Large intestine (tissue), 12 donors: Measurements from ENCODE around the gene MGP. TPM values are rescaled to one million over a fixed set of nuclear protein-coding genes. Genes with fewer than 3 reads are reported as not detected.

Experiments used
- DNase-seq, 2 donors: peaks; one replicate each; pipeline versions ENCODE4 v3.0.0 to v3.0.0-alpha.2; 2013
- H3K27ac ChIP-seq: one replicate; pipeline ENCODE4 v1.5.1; 2013; ENCODE audit warnings: low read length
- H3K27me3 ChIP-seq: 2 replicates; pipeline ENCODE4 v1.6.1; 2013; ENCODE audit warnings: low read length; ENCODE audit not compliant: control insufficient read depth, insufficient read depth
- H3K36me3 ChIP-seq: 2 replicates; pipeline ENCODE4 v1.6.1; 2013; ENCODE audit warnings: low read length; ENCODE audit not compliant: control insufficient read depth, insufficient read depth
- H3K4me1 ChIP-seq: one replicate; pipeline ENCODE4 v1.6.1; 2013; ENCODE audit warnings: low read length; ENCODE audit not compliant: control insufficient read depth, insufficient read depth
- H3K4me3 ChIP-seq: one replicate; pipeline ENCODE4 v1.5.1; 2013; ENCODE audit warnings: low read length
- H3K9me3 ChIP-seq: one replicate; pipeline ENCODE4 v1.6.1; 2013; ENCODE audit warnings: mild to moderate bottlenecking, low read depth, low read length, moderate library complexity; ENCODE audit not compliant: control insufficient read depth
- WGBS: methylation state at CpG from one replicate; pipeline ENCODE4 v1.1.5; 2013; ENCODE audit warnings: low lambda C conversion rate; ENCODE audit not compliant: insufficient coverage; 5-methylcytosine and 5-hydroxymethylcytosine counted together
- long read RNA-seq, 11 donors: transcript quantifications; one replicate each; lab custom pipeline, GENCODE V29; 2026
- polyA plus RNA-seq: library from polyadenylated mRNA; unstranded; fragments of 120-200 nt; gene quantifications from one replicate; pipeline ENCODE4 v1.2.1, GENCODE V29; 2013

The MGP gene
- 152 TPM for polyA plus RNA-seq
- long read RNA-seq, donor 1, transcript MGP-203 (4 exons, 1,405 nt): major isoform, 37 of 37 reads
- long read RNA-seq, donor 1, partial matches to known transcripts: 0 of 37 reads
- long read RNA-seq, donor 1, other reads (novel, unspliced or antisense): 0 of 37 reads
- long read RNA-seq, donor 2, transcript MGP-203 (4 exons, 1,405 nt): major isoform, 46 of 46 reads
- long read RNA-seq, donor 2, partial matches to known transcripts: 0 of 46 reads
- long read RNA-seq, donor 2, other reads (novel, unspliced or antisense): 0 of 46 reads
- long read RNA-seq, donor 3: 0 reads
- long read RNA-seq, donor 4: 0 reads
- long read RNA-seq, donor 5, transcript MGP-203 (4 exons, 1,405 nt): major isoform, 41 of 47 reads
- long read RNA-seq, donor 5, partial matches to known transcripts: 6 of 47 reads
- long read RNA-seq, donor 5, other reads (novel, unspliced or antisense): 0 of 47 reads
- long read RNA-seq, donor 6, transcript MGP-203 (4 exons, 1,405 nt): major isoform, 43 of 56 reads
- long read RNA-seq, donor 6, partial matches to known transcripts: 13 of 56 reads
- long read RNA-seq, donor 6, other reads (novel, unspliced or antisense): 0 of 56 reads
- long read RNA-seq, donor 7, transcript MGP-203 (4 exons, 1,405 nt): major isoform, 75 of 83 reads
- long read RNA-seq, donor 7, partial matches to known transcripts: 0 of 83 reads
- long read RNA-seq, donor 7, other reads (novel, unspliced or antisense): 8 of 83 reads
- long read RNA-seq, donor 8, transcript MGP-203 (4 exons, 1,405 nt): major isoform, 75 of 88 reads
- long read RNA-seq, donor 8, partial matches to known transcripts: 8 of 88 reads
- long read RNA-seq, donor 8, other reads (novel, unspliced or antisense): 5 of 88 reads
- long read RNA-seq, donor 9, transcript MGP-203 (4 exons, 1,405 nt): major isoform, 45 of 46 reads
- long read RNA-seq, donor 9, partial matches to known transcripts: 0 of 46 reads
- long read RNA-seq, donor 9, other reads (novel, unspliced or antisense): 0 of 46 reads
- long read RNA-seq, donor 10, transcript MGP-203 (4 exons, 1,405 nt): major isoform, 11 of 11 reads
- long read RNA-seq, donor 10, partial matches to known transcripts: 0 of 11 reads
- long read RNA-seq, donor 10, other reads (novel, unspliced or antisense): 0 of 11 reads
- long read RNA-seq, donor 11, transcript MGP-203 (4 exons, 1,405 nt): major isoform, 57 of 57 reads
- long read RNA-seq, donor 11, partial matches to known transcripts: 0 of 57 reads
- long read RNA-seq, donor 11, other reads (novel, unspliced or antisense): 0 of 57 reads

- peak within 1 kb of the TSS; percentile 27 for H3K4me3 ChIP-seq
- peak within 1 kb of the TSS; percentile 28 for H3K27ac ChIP-seq
- H3K4me1 ChIP-seq: no peaks in the 10 kb centered on the region
- no peaks in the 10 kb centered on the region for H3K36me3 ChIP-seq
- DNase-seq: no peak
- peaks cover 6% of the 10 kb centered on the region for H3K27me3 ChIP-seq
- WGBS: 78% methylated on average over 4 of the region's 6 CpGs
- no peaks in the 10 kb centered on the region for H3K9me3 ChIP-seq
Observed at GRCh38 chr12:14885718-14886221, at the start of gene MGP. MGP (minus strand) TSS chr12:14885854; CDS start chr12:14885791, 63 bp downstream.

GRCh38 chr12:14935031-14935430 is 49.4 kb upstream of the MGP start:
- peak; percentile 52 to 81 for DNase-seq
- H3K4me1 ChIP-seq: peaks cover 19% of the 10 kb centered on the region
- no peaks in the 10 kb centered on the region for H3K27me3 ChIP-seq
- WGBS: 18% methylated on average over 3 of the region's 4 CpGs
- peak overlapping the region; percentile 74 for H3K27ac ChIP-seq
- no peaks in the 10 kb centered on the region for H3K9me3 ChIP-seq
- H3K36me3 ChIP-seq: no peaks in the 10 kb centered on the region
- H3K4me3 ChIP-seq: no peak overlapping the region

DNA sequence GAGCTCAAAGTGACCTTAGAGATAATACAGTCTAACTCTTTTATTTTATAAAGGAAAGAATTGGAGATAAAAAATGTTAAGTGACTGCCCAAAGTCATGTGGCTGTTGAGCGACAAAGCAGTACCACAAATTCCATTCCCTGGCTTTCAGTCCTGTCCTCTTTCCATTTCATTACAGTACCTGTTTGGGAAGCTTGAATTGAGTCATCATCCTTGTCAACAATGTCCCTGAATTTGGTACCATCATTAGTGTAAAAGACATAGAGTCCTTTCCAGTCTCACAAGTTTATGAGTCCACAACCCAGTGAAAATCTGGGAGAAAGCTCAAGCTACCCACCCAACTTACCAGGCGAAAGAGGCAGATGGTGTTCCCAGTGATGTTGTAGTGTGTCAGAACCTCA is 48.9 kb upstream of the MGP start:
- DNase-seq: no peak
- Histone ChIP-seq H3K9me3 (no peaks in the 10 kb centered on the region), H3K36me3 (no peaks in the 10 kb centered on the region), H3K27me3 (no peaks in the 10 kb centered on the region), H3K4me1 (peaks cover 19% of the 10 kb centered on the region), H3K27ac (peak overlapping the region; percentile 74), H3K4me3 (no peak overlapping the region)
- WGBS: 100% methylated on average over 1 of the region's 2 CpGs

DNA sequence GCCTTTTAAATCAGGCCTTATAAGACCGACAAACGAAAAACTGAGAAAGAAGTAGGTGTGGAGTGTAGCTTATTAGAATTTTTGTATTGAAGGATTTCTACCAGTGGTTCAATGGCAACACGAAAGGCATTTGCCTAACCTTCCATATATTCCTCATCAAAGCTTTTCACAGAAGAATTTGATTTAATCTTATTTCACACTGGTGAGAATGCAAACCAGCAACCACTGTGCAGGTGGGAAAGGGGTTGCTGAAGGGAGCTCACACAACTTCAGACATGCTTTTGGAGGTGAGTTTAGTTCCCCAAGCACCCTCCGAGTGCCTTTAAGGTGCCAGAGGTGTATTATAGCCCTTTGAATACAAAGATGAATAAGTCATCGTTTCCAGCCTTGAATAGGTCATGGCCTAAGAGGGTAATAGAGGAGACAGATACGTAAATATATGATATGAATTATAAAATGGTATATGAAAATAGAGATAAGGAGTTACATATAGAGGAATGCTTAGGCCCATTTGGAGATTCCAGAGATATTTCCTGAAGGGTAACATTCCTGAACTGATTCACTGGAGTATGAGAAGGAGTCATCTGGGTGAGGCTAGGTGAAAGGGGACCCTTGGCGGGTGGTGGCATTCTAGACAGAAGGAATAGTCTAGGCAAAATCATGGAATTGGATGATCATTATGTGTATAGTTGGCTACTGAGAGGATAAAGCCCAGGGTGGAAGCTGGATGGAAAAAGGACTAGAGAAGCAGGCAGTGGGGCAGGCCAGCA is 46.3 kb upstream of the MGP start:
- 90% methylated on average over 4 of the region's 7 CpGs for WGBS
- no peak for DNase-seq
- H3K4me1 ChIP-seq: peaks cover 17% of the 10 kb centered on the region
- H3K27me3 ChIP-seq: no peaks in the 10 kb centered on the region
- H3K4me3 ChIP-seq: no peak overlapping the region
- no peaks in the 10 kb centered on the region for H3K9me3 ChIP-seq
- H3K36me3 ChIP-seq: no peaks in the 10 kb centered on the region
- no peak overlapping the region for H3K27ac ChIP-seq

- Histone ChIP-seq H3K9me3 (no peaks in the 10 kb centered on the region), H3K36me3 (no peaks in the 10 kb centered on the region), H3K27ac (no peak overlapping the region), H3K4me1 (peaks cover 17% of the 10 kb centered on the region), H3K4me3 (no peak overlapping the region), H3K27me3 (no peaks in the 10 kb centered on the region)
- DNase-seq: no peak
- no CpG with 5 or more reads among the region's 4 CpGs for WGBS
Observed at GRCh38 chr12:14931359-14931758, 45.7 kb upstream of the MGP start.

GRCh38 chr12:14930299-14930698 is 44.6 kb upstream of the MGP start:
- peaks cover 11% of the 10 kb centered on the region for H3K4me1 ChIP-seq
- no peaks in the 10 kb centered on the region for H3K27me3 ChIP-seq
- no peaks in the 10 kb centered on the region for H3K36me3 ChIP-seq
- no peak overlapping the region for H3K27ac ChIP-seq
- no peak for DNase-seq
- no peak overlapping the region for H3K4me3 ChIP-seq
- no peaks in the 10 kb centered on the region for H3K9me3 ChIP-seq

DNA sequence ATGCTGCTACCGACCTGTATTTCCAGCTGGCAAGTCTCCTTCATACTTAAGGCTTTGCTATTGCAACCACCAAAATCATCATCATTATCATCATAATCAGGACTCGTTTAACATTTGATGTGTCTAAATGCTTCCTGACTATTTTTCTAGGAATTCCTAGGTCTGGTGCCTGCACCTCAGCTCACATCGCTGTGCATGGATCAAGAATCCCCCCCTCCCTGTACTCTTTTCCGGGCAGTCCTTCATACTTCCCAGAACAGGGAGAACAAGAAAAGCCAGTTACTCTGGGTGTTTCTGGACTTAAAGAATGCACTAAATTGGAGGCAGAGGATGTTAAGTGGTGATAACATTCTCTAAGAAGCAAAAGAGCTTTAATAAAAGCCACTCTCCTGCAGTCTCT is 43.3 kb upstream of the MGP start:
- Histone ChIP-seq H3K27ac (no peak overlapping the region), H3K36me3 (no peaks in the 10 kb centered on the region), H3K9me3 (no peaks in the 10 kb centered on the region), H3K27me3 (no peaks in the 10 kb centered on the region), H3K4me1 (peaks cover 4% of the 10 kb centered on the region), H3K4me3 (no peak overlapping the region)
- DNase-seq: peak; percentile 56 to 80
- WGBS: no CpG with 5 or more reads among the region's 4 CpGs

DNA sequence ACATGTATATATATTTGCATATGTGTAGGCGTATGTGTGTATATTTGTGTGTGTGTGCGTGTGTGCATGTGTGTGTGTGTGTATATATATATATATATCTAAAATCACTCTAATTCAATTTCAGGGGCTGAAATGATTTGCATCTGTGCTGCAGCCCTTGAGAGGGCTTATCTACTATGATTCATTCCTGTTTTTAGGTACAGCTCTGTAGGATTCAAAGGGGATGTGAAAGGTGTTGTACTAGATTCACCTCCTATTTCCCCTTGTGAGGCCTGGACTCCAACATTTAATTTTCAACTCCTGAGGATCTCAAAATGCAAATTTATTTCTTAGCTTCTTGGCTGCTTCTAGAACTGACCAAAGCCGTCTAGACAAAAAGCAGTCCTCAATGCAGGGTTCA is 41.6 kb upstream of the MGP start:
- Histone ChIP-seq H3K36me3 (no peaks in the 10 kb centered on the region), H3K27me3 (no peaks in the 10 kb centered on the region), H3K27ac (no peak overlapping the region), H3K9me3 (no peaks in the 10 kb centered on the region), H3K4me1 (peaks cover 4% of the 10 kb centered on the region), H3K4me3 (no peak overlapping the region)
- no peak for DNase-seq
- WGBS: no CpG with 5 or more reads among the region's 3 CpGs

- Histone ChIP-seq H3K9me3 (no peaks in the 10 kb centered on the region), H3K27ac (no peak overlapping the region), H3K27me3 (no peaks in the 10 kb centered on the region), H3K36me3 (no peaks in the 10 kb centered on the region), H3K4me1 (peaks cover 4% of the 10 kb centered on the region), H3K4me3 (no peak overlapping the region)
- WGBS: no CpG with 5 or more reads among the region's 3 CpGs
- no peak for DNase-seq
Observed at GRCh38 chr12:14924541-14924940, 38.9 kb upstream of the MGP start.
